Ascending aorta (tissue), 2 donors: ENCODE data around the gene FAM53B. TPM values are rescaled to one million over a fixed set of nuclear protein-coding genes. Genes with fewer than 3 reads are reported as not detected.

Source experiments
- DNase-seq, 2 donors: peaks; one replicate each; pipeline ENCODE4 v3.0.0-alpha.2; 2019; ENCODE audit warnings: low spot score in 2 of 2
- H3K27ac ChIP-seq, 2 donors: fragments of 200-600 bp; sonication (generic); one replicate each; pipeline ENCODE4 v1.5.1; 2016 to 2017; ENCODE audit warnings: mild to moderate bottlenecking in 1 of 2
- H3K27me3 ChIP-seq: fragments of 200-600 bp; sonication (generic); one replicate; pipeline ENCODE4 v1.5.1; 2017
- H3K36me3 ChIP-seq, 2 donors: fragments of 200-600 bp; sonication (generic); one replicate each; pipeline ENCODE4 v1.5.1; 2016
- H3K4me1 ChIP-seq, 2 donors: fragments of 200-600 bp; sonication (generic); one replicate each; pipeline ENCODE4 v1.5.1; 2016 to 2017; ENCODE audit warnings: mild to moderate bottlenecking in 1 of 2
- H3K4me3 ChIP-seq, 2 donors: fragments of 200-600 bp; sonication (generic); one replicate each; pipeline ENCODE4 v1.5.1; 2016 to 2017; ENCODE audit warnings: mild to moderate bottlenecking in 1 of 2
- H3K9me3 ChIP-seq, 2 donors: fragments of 200-600 bp; sonication (generic); one replicate each; pipeline ENCODE4 v1.5.1; 2016
- intact Hi-C: fragments of 100-400 bp; cut with DNase I; formaldehyde crosslinking; loops from one replicate; pipeline ENCODE4 v1.15.1; 2023
- total RNA-seq: library from RNA; depleted of rRNA; stranded (reverse); fragments of >200 nt; gene quantifications from one replicate; pipeline ENCODE4 v1.1.0, GENCODE V29; 2016
- TF ChIP-seq, protein P1 (sequence below), 3 experiments: fragments of 200-600 bp in 2 of 3; fragments of 450-650 bp in 1 of 3; sonication (generic) in 2 of 3; IDR thresholded peaks; one replicate each; pipeline ENCODE4 v1.5.1; 2016 to 2019; ENCODE audit warnings: antibody characterized with exemption in 3 of 3, mild to moderate bottlenecking in 1 of 3, moderate library complexity in 1 of 3

FAM53B gene
- total RNA-seq, 1 donor from 2014 or later, result 52.5 TPM

DNA sequence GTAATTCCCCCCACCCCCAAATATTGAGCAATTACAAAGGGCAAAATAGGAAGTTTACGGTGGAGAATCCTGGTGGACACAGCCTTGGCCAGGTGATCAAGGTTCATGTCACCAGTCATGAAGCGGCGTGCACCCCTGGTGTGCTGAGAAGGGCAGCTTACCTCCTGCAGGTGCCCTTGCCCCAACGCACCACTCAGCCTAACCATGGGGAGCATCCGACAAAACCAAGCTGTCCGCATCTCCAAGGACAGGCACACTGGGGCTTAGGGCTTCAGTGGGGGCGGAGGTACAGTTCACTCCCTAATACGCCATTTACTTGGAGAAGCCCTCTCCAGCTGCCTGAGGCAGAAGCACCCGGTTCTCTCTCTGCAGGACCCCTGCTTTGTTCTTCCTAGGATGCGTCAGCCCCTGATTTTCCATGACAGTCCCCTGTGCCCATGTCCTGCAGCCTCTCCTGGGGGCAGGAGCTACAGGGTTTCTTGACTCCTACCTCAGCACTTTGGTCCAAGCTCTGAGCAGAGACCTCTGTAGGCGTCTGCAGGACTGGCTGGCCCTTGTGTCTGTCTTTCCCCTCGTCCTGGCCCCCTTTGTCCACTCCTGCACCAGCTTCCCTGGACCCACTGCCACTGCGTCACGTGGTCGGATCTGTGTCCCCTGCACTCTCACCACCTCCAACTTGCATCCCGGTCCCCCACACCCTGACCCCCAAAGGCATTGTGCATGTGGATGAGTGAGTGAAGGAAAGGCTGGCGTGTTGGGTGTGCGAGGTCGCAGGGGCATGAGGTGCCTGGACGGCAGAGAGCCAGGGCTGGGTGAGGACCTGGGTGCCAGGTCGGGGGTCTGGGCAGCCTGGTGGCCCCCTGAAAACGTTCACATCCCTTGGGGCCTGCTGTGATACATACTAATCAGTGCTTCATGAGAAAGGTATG is 168.8 kb downstream of the FAM53B start:
- no peaks in the 10 kb centered on the region for H3K27me3 ChIP-seq
- no peak overlapping the region for H3K27ac ChIP-seq
- H3K36me3 ChIP-seq, result no peaks in the 10 kb centered on the region
- H3K4me1 ChIP-seq, result no peaks in the 10 kb centered on the region
- H3K4me3 ChIP-seq, result no peak overlapping the region
- no peak for DNase-seq
- intact Hi-C loops, result no loop called here
- TF ChIP-seq, protein P1, sequence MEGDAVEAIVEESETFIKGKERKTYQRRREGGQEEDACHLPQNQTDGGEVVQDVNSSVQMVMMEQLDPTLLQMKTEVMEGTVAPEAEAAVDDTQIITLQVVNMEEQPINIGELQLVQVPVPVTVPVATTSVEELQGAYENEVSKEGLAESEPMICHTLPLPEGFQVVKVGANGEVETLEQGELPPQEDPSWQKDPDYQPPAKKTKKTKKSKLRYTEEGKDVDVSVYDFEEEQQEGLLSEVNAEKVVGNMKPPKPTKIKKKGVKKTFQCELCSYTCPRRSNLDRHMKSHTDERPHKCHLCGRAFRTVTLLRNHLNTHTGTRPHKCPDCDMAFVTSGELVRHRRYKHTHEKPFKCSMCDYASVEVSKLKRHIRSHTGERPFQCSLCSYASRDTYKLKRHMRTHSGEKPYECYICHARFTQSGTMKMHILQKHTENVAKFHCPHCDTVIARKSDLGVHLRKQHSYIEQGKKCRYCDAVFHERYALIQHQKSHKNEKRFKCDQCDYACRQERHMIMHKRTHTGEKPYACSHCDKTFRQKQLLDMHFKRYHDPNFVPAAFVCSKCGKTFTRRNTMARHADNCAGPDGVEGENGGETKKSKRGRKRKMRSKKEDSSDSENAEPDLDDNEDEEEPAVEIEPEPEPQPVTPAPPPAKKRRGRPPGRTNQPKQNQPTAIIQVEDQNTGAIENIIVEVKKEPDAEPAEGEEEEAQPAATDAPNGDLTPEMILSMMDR (IDR thresholded peaks at IDR 0.05), result no peak
- no peaks in the 10 kb centered on the region for H3K9me3 ChIP-seq

DNA sequence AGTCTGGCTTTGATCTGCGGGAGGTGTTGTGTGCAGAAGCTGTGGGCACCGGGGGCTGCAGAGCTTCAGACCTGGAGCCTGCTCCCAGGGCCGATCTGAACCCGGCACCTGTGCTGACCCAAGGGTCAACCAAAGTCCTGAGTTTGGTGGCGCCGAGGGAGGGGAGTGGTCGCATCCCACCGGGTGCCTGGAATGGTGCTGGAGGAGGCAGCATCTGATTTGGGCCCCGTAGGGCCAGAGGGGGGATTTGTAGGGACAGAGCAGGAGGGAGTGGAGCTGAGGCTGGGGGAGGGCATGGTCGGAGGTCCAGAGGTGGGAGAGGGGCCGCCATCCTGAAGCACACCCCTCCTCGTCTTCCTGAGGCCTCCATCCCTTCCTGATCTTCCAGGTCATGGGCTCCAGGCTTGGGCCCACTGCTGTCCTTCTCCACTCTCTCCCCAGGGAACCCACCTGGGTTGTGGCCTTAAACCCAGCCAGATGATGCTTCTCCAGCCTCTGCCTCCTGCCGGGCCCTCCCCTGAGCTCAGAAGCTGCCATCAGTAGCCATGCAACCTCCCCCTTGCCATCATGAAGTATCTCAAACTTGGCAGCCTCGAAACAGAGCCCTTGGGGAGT is 169.6 kb downstream of the FAM53B start:
- DNase-seq, result no peak
- H3K4me3 ChIP-seq, result no peak overlapping the region
- no peaks in the 10 kb centered on the region for H3K4me1 ChIP-seq
- no peaks in the 10 kb centered on the region for H3K27me3 ChIP-seq
- intact Hi-C loops, result no loop called here
- TF ChIP-seq, protein P1 (IDR thresholded peaks at IDR 0.05), result no peak
- no peak overlapping the region for H3K27ac ChIP-seq
- H3K9me3 ChIP-seq, result no peaks in the 10 kb centered on the region
- H3K36me3 ChIP-seq, result no peaks in the 10 kb centered on the region

DNA sequence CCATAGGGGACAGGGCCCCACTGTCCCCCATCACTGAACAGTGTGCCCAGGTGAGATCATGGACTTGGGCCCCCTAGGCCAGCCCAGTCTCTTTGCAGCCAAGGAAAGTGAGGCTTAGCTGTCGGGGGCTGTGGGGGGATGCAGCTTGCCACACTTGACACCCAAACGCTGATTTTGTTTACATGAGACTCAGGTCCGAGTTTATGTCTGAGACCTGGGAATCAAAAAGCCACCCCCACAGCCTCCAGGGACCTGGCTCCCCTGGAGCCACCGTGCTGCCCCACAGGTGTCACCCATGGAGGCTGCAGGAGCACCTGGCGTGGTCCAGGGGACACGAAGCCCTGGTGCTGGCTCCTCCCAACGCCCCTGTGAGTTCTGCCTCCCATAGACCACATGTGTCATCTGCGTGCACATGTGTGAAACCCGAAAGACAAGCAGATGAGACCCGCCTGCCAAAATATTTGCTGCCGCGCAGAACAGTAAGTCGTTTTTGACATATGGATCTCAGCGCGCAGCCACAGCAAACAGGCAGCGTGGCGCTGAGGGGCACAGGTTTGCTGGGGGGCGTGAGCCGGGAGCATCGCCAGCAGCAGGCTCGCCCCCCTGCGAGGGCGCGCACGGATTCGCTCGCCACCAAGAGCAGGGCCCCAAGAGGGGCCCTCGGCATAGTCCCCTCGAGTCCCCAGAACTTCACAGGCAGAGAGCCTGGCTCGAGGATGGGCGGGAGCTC is 170.3 kb downstream of the FAM53B start:
- no peaks in the 10 kb centered on the region for H3K4me1 ChIP-seq
- intact Hi-C loops, result no loop called here

DNA sequence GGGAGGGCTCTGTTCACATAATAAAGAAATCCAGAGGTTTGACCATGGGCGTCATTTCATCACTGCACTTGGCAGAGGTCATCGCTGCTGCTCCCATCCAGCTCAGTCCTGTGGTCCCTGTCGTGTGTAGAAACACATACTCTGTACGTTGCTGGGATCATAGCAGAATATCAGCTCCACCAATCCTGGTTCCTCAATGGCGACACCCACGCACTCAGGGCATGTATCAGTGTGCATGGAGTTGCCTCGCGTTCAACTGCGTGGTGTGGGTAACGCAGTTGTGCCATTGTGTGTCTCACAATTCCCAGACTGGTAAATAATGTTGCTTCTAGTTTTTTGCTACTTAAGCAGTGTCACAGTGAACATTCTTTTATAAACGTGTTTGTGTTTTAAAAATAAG is 171.4 kb downstream of the FAM53B start:
- no peaks in the 10 kb centered on the region for H3K9me3 ChIP-seq

More for the DNA sequence above, 170.3 kb downstream of the FAM53B start:
- no peaks in the 10 kb centered on the region for H3K9me3 ChIP-seq
- no peaks in the 10 kb centered on the region for H3K36me3 ChIP-seq
- DNase-seq, result no peak
- no peak overlapping the region for H3K4me3 ChIP-seq
- TF ChIP-seq, protein P1 (IDR thresholded peaks at IDR 0.05), result no peak
- H3K27ac ChIP-seq, result no peak overlapping the region
- H3K27me3 ChIP-seq, result no peaks in the 10 kb centered on the region

GRCh38 chr10:124570646-124571045 is 173.5 kb downstream of the FAM53B start:
- Histone ChIP-seq H3K4me3 (no peak overlapping the region), H3K4me1 (no peaks in the 10 kb centered on the region), H3K36me3 (no peaks in the 10 kb centered on the region), H3K27me3 (no peaks in the 10 kb centered on the region), H3K9me3 (no peaks in the 10 kb centered on the region), H3K27ac (no peak overlapping the region)
- no peak for DNase-seq
- TF ChIP-seq, protein P1 (IDR thresholded peaks at IDR 0.05), result no peak
- intact Hi-C loops, result no loop called here

More for the DNA sequence above, 171.4 kb downstream of the FAM53B start:
- Histone ChIP-seq H3K36me3 (no peaks in the 10 kb centered on the region), H3K27ac (no peak overlapping the region), H3K27me3 (no peaks in the 10 kb centered on the region), H3K4me3 (no peak overlapping the region), H3K4me1 (no peaks in the 10 kb centered on the region)
- TF ChIP-seq, protein P1 (IDR thresholded peaks at IDR 0.05), result no peak
- intact Hi-C loops, result no loop called here
- DNase-seq, result no peak
